Gastroesophageal sphincter (tissue), 3 donors: ENCODE measurements around the gene CDH13.

Experiments
- EP300 ChIP-seq: sonication (generic); formaldehyde crosslinking; IDR thresholded peaks from one replicate; pipeline ENCODE4 v1.6.1; 2017; ENCODE audit warnings: antibody characterized with exemption, mild to moderate bottlenecking
- POLR2A ChIP-seq, 2 donors: fragments of 450-650 bp; IDR thresholded peaks; one replicate each; pipeline ENCODE4 v1.6.1; 2017; ENCODE audit warnings: antibody characterized with exemption in 2 of 2, mild to moderate bottlenecking in 2 of 2, moderate library complexity in 1 of 2
- POLR2AphosphoS5 ChIP-seq: sonication (generic); formaldehyde crosslinking; IDR thresholded peaks from one replicate; pipeline ENCODE4 v1.6.1; 2017; ENCODE audit warnings: antibody characterized with exemption
- TF ChIP-seq, protein P1 (sequence below), 4 experiments: fragments of 200-600 bp in 2 of 4; fragments of 450-650 bp in 2 of 4; sonication (generic) in 1 of 4; IDR thresholded peaks; one replicate each; pipeline ENCODE4 v1.5.1; 2017 to 2019; ENCODE audit warnings: antibody characterized with exemption in 4 of 4, mild to moderate bottlenecking in 2 of 4, moderate library complexity in 2 of 4

DNA sequence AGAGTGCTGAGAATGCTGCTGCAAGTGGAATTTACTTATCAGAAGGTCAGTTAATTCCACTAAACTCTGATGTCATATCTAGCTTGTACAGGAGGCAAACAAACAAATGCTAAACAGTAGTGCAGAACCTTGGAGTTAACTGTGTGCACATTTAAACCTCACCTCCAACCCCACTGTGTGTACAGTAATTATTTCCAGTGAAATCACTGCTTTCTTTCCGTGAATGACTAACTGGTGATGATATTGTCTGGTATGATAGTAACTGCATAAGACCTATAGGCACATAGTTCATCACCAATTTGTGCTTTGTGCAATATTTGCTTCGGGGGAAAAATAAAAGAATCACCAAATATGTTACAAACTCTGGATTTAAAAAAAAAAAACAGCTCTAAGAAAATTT, 688.5 kb downstream of the CDH13 start:
- TF ChIP-seq, protein P1, sequence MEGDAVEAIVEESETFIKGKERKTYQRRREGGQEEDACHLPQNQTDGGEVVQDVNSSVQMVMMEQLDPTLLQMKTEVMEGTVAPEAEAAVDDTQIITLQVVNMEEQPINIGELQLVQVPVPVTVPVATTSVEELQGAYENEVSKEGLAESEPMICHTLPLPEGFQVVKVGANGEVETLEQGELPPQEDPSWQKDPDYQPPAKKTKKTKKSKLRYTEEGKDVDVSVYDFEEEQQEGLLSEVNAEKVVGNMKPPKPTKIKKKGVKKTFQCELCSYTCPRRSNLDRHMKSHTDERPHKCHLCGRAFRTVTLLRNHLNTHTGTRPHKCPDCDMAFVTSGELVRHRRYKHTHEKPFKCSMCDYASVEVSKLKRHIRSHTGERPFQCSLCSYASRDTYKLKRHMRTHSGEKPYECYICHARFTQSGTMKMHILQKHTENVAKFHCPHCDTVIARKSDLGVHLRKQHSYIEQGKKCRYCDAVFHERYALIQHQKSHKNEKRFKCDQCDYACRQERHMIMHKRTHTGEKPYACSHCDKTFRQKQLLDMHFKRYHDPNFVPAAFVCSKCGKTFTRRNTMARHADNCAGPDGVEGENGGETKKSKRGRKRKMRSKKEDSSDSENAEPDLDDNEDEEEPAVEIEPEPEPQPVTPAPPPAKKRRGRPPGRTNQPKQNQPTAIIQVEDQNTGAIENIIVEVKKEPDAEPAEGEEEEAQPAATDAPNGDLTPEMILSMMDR (IDR thresholded peaks at IDR 0.05): no peak
- no peak for TF ChIP-seq EP300
- no peak for TF ChIP-seq POLR2A (IDR thresholded peaks at IDR 0.05)
- TF ChIP-seq POLR2AphosphoS5: no peak
